DMS79 treated with DMSO at 0.1 percent for 48 hours (cell line): Measurements from ENCODE around the gene PDK3.

ENCODE experiments used
- DNase-seq: peaks from one replicate; lab custom pipeline; 2025; lab: John Stamatoyannopoulos, UW

Gene PDK3

DNA sequence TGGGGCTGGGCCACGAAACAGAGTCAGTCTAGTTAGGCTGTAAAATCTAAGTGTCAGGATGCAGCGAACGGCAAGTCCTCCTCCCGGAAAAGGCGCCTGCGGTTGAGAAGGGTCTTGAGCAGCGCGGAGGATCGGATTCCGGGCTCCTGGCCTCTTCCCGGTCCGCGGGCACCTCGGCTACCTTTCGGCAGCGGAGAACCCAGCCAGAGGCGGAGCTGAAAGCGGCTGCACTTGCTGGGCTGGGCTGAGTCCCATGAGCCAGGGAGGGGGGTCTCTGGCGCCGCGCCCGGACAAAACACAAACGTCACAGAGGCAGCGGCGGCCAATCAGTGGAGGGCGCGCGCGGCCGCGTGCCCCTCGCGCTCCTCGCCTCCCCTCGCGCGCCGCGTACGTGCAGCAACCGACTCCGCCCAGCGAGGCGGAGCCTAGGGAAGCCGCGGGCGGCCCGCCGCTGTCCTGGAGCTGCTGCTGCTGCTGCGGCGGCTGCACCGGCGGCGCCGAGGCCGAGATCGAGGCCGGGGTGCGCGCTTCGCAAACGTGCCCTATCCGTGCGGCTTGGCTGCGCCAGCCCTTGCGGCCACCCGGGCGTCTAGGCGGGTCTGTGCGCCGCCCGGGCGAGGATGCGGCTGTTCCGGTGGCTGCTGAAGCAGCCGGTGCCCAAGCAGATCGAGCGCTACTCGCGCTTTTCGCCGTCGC, at the start of gene PDK3:
PDK3 (plus strand) TSS at position 451 of the 696 bp plus-strand sequence; CDS start at position 621, 170 bp downstream.
- peak; percentile 50 for DNase-seq

DNA sequence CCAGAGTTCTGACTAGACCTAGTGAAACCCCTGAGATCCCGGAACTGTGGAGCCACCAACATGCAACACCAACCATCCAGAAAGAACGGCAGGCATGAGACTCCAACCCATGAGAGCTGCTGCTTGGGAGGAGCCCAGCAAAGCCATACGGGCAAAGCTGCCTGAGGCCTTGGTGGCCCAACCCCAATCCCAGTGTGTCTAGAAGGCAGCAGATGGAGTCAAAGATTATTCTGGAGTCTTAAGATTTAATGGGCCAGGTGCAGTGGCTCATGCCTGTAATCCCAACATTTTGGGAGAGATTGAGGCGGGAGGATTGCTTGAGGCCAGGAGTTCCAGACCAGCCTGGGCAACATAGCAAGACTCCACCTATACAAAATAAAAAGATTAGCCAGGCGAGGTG, 49.2 kb upstream of the PDK3 start:
- DNase-seq: no peak

GRCh38 chrX:24423960-24424359, 41.1 kb upstream of the PDK3 start:
- no peak for DNase-seq

GRCh38 chrX:24424948-24425347, 40.1 kb upstream of the PDK3 start:
- no peak for DNase-seq

GRCh38 chrX:24425806-24426205, 39.3 kb upstream of the PDK3 start:
- no peak for DNase-seq

DNA sequence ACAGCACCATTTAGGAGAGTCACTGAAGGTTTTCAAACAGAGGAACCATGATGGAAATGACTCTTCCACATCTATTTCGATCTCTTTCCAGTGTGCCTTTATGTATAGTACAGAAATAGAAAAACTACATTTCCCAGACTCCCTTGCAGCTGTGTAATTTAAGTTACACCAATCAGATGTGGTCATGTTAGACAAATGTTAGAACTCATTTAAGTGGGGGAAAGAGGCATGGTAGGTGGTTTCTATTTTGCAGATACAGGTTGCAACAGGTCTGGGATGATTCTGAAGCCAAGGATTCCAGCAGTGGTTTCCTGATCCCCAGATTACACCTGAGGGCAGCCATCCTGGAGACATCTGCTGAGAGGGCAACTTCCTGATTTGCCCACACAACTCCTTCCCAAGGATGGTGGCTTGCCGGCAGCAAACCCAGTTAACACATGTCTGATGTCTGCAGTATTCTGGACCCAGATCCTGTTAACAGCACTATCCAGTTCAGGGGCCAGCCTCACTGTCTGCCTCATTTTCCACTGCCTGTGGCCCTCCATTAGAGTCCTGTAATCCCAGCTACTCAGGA, 38.7 kb upstream of the PDK3 start:
- DNase-seq: no peak

- DNase-seq: no peak
Observed at GRCh38 chrX:24426921-24427746, 38.0 kb upstream of the PDK3 start.

- no peak for DNase-seq
Observed at GRCh38 chrX:24427747-24428019, 37.4 kb upstream of the PDK3 start.

- no peak for DNase-seq
Observed at GRCh38 chrX:24428516-24428915, 36.6 kb upstream of the PDK3 start.

DNA sequence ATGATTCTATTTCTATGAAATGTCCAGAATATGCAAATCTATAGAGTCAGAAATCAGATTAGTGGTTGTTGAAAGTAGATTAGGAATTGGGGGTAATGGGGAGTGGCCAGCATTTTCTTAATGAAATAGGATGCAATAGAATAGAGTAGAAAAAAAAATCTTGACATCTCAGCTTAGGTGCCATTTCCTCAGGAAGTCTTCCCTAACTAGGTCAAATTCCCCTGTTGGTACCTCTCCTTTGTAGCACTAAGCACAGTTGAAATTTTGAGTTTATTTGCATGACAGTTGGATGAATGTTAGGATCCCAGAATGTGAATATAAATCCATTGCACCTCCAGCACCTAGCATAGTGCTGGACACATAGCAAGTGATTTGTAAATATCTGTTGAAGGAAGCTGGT, 30.0 kb upstream of the PDK3 start:
- no peak for DNase-seq

- no peak for DNase-seq
Observed at GRCh38 chrX:24443918-24444317, 21.2 kb upstream of the PDK3 start.

GRCh38 chrX:24444645-24445044, 20.4 kb upstream of the PDK3 start:
- DNase-seq: no peak

- no peak for DNase-seq
Observed at GRCh38 chrX:24448762-24449250, 16.3 kb upstream of the PDK3 start.

GRCh38 chrX:24463077-24463476, 2.0 kb upstream of the PDK3 start:
- no peak for DNase-seq

DNA sequence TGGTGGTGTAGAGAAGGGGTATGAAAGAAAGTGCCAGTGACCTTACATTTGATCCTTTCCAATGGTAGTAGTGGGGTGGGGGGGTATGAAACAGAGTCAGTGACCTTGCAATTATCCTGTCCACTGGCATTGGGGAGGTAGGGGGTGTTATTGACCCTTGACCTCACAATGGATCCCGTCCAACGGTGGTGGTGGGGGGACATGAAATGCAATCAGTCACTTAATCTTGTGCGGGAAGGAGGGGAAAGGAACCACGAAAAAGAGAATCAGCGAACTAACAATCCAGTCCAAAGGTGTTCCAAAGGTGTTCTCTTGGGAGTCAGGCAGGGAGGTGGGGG, 619 bp upstream of the PDK3 start:
- DNase-seq: no peak

GRCh38 chrX:24465532-24465865, 413 bp downstream of the PDK3 start:
- no peak for DNase-seq

GRCh38 chrX:24466025-24466424, 939 bp downstream of the PDK3 start:
- no peak for DNase-seq

DNA sequence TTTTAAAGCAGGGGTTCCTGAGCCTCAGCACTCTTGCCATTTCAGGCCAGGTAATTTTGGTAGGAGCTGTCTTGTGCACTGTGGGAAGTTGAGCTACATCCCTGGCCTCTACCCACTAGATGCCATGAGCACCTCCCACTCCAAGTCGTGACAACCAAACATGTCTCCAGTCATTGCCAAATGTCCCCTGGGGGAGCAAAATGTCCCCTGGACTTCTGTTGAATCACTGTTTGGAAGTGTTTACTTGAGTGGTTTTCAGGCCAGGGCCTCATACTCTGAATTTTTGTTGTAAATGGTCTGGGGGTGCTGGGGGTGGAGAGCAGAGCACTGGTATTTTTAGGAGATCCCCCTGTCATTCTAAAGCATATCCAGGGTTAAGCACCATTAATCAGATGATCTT, 3.2 kb downstream of the PDK3 start:
- no peak for DNase-seq

GRCh38 chrX:24471808-24472207, 6.7 kb downstream of the PDK3 start:
- DNase-seq: no peak

GRCh38 chrX:24475480-24475879, 10.4 kb downstream of the PDK3 start:
- no peak for DNase-seq

DNA sequence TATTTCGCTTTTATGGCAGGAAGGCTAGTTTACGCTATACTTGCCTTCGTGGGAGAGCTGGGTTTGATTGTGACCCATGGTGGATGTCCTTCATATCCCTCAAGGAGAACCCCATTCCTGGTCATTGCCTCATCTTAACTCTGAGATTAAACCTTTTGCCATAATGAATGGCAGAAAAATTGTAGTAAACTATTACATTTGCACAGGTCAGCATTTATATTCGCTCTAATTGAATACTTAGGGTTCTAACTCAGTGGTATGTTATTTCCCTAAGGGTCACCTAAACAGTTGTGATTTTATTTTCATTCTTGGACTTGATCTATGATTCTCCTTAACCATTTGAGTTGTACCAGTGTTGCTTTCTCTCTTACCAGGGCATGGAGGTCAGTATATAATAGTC, 13.4 kb downstream of the PDK3 start:
- no peak for DNase-seq

- DNase-seq: peak; percentile 21
Observed at GRCh38 chrX:24479924-24480323, 14.8 kb downstream of the PDK3 start.

DNA sequence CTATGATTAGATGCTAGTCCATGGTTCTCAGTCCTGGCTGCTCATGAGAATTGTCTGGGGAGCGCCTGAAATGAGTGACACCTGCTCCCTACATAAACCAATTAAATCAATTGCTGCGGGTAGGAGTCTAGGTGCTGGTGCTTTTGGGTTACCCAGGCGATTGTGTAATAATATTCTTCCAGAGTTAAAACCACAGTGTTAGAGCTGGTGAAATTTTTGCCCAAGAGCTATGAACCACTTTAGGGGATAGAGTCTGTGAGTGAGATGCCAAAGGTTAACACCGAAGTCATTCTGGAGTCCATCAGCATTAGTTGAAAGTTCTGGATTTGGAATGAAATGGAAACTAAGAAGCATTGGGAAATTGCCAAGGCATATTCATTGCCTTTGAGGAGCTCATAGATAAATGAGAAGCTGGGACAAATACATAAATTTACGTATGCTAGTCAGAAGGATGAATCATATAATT, 15.3 kb downstream of the PDK3 start:
- DNase-seq: no peak
